OCI-LY1 (cell line): ENCODE results near the gene COQ2.
A peak's percentile ranks its signal among the peaks of the same experiment; 100 is the strongest.
"Not testable (repeated sequence)": the region's sequence is repeated elsewhere in the genome, so short reads cannot be mapped to it uniquely, and the experiment has no call there.

Source experiments
- H2AFZ ChIP-seq: fragments of 200-600 bp; sonication (generic), shearing (Covaris generic); 2 replicates; pipeline ENCODE4 v1.6.0; 2014; ENCODE audit warnings: antibody characterized with exemption, mild to moderate bottlenecking, low read length
- H3F3A ChIP-seq: fragments of 200-600 bp; sonication (generic), shearing (Covaris generic); 2 replicates; pipeline ENCODE4 v1.6.0; 2014; ENCODE audit warnings: mild to moderate bottlenecking, antibody characterized with exemption, low read length, moderate library complexity; ENCODE audit not compliant: insufficient read depth
- H3K27ac ChIP-seq: fragments of 200-600 bp; sonication (generic); 2 replicates; pipeline ENCODE4 v1.5.1; 2014; ENCODE audit warnings: low read length, mixed run types, mild to moderate bottlenecking, low read depth; ENCODE audit not compliant: poor library complexity, severe bottlenecking
- H3K27me3 ChIP-seq: fragments of 200-600 bp; sonication (generic); 2 replicates; pipeline ENCODE4 v1.6.0; 2014; ENCODE audit warnings: antibody characterized with exemption, mild to moderate bottlenecking, low read length, moderate library complexity; ENCODE audit not compliant: insufficient read depth
- H3K36me3 ChIP-seq: fragments of 200-600 bp; sonication (generic); 2 replicates; pipeline ENCODE4 v1.6.1; 2014; ENCODE audit warnings: mild to moderate bottlenecking, antibody characterized with exemption, low read length, moderate library complexity, mixed read lengths; ENCODE audit not compliant: insufficient read depth
- H3K4me1 ChIP-seq: fragments of 200-600 bp; sonication (generic); 2 replicates; pipeline ENCODE4 v1.5.1; 2014; ENCODE audit warnings: mild to moderate bottlenecking, low read length, moderate library complexity; ENCODE audit not compliant: insufficient read depth, severe bottlenecking
- H3K4me2 ChIP-seq: fragments of 200-600 bp; sonication (generic), shearing (Covaris generic); 2 replicates; pipeline ENCODE4 v1.6.1; 2014; ENCODE audit warnings: low read length
- H3K4me3 ChIP-seq: fragments of 200-600 bp; sonication (generic); 2 replicates; pipeline ENCODE4 v1.5.1; 2014; ENCODE audit warnings: low read length, low read depth, mild to moderate bottlenecking, mixed read lengths; ENCODE audit not compliant: poor library complexity, severe bottlenecking
- H3K79me2 ChIP-seq: fragments of 200-600 bp; shearing (Covaris generic); 2 replicates; pipeline ENCODE4 v1.6.1; 2016; ENCODE audit warnings: mixed run types, low read length, mixed read lengths; ENCODE audit not compliant: insufficient read depth
- H3K9ac ChIP-seq: fragments of 200-600 bp; sonication (generic), shearing (Covaris generic); 2 replicates; pipeline ENCODE4 v1.6.1; 2014; ENCODE audit warnings: mild to moderate bottlenecking, low read length, mixed read lengths
- H3K9me2 ChIP-seq: fragments of 200-600 bp; sonication (generic), shearing (Covaris generic); 2 replicates; pipeline ENCODE4 v1.6.1; 2014; ENCODE audit warnings: low read depth, mild to moderate bottlenecking, low read length, mixed read lengths
- H3K9me3 ChIP-seq: fragments of 200-600 bp; shearing (Covaris generic); 2 replicates; pipeline ENCODE4 v1.6.1; 2014; ENCODE audit warnings: low read length, mixed read lengths
- H4K20me1 ChIP-seq: fragments of 200-600 bp; sonication (generic), shearing (Covaris generic); 2 replicates; pipeline ENCODE4 v1.6.0; 2016; ENCODE audit warnings: mild to moderate bottlenecking, low read length; ENCODE audit not compliant: insufficient read depth
- CTCF ChIP-seq: fragments of 200-600 bp; sonication (generic), shearing (Covaris generic); IDR thresholded peaks from 2 replicates; pipeline ENCODE4 v1.5.1; 2017; ENCODE audit warnings: mild to moderate bottlenecking, antibody characterized with exemption, low read length, moderate library complexity, mixed read lengths
- EZH2 ChIP-seq: fragments of 200-600 bp; sonication (generic), shearing (Covaris generic); IDR thresholded peaks from 2 replicates; pipeline ENCODE4 v1.8.0; 2017; ENCODE audit warnings: borderline replicate concordance, mixed run types, mild to moderate bottlenecking, antibody characterized with exemption, low read length, moderate library complexity, mixed read lengths

COQ2 gene

DNA sequence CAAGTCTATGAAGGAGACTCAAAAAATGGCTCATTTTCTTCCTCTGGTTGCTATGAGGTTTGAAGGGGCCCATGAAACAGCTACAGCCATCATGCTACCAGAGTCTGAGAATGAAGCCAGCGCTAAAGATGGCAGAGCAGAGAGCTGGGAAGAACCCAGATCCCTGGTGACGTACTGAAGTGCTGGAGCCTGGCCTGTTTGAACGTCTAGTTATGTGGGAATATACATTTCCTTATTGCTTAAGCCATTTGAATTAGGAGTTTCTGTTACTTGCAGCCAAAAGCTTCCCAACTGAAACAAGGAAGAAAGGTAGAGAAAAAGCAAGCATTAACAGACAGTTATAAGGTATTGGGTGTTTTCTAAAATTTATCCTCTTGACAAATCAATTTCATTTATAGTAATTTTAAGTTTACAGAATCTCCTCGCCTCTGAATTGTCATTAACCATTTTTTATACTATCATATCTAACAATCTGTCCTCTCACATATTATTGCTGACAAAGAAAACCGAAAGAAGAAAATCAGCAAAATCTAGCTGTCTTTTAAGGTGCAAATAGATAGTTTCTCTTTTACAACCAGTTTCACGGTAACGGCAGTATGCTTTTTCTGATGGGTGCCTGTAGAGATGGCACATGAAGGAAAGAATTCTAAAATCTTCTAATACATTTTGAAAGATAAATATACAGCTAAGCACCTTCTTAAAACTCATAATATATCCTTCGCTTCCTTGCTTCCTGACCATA is 8.9 kb upstream of the COQ2 start:
- H3K9me2 ChIP-seq = no peaks in the 10 kb centered on the region
- H3F3A ChIP-seq = no peaks in the 10 kb centered on the region; the same call in 1 of the 2 replicates
- no peaks in the 10 kb centered on the region for H3K4me1 ChIP-seq
- no peak overlapping the region for H3K4me2 ChIP-seq
- TF ChIP-seq CTCF = no peak
- no peak overlapping the region for H2AFZ ChIP-seq
- H4K20me1 ChIP-seq = no peaks in the 10 kb centered on the region
- H3K27ac ChIP-seq = no peak overlapping the region
- no peaks in the 10 kb centered on the region for H3K9me3 ChIP-seq
- no peaks in the 10 kb centered on the region for H3K79me2 ChIP-seq
- H3K36me3 ChIP-seq = no peaks in the 10 kb centered on the region
- no peaks in the 10 kb centered on the region; the same call in 1 of the 2 replicates for H3K27me3 ChIP-seq
- H3K9ac ChIP-seq = no peak overlapping the region
- H3K4me3 ChIP-seq = no peak overlapping the region

GRCh38 chr4:83290059-83290774 is 5.6 kb upstream of the COQ2 start:
- H3K4me3 ChIP-seq, H3K9me2 ChIP-seq, H3K27me3 ChIP-seq, H3K27ac ChIP-seq, H3F3A ChIP-seq, H4K20me1 ChIP-seq, H3K79me2 ChIP-seq, H3K4me2 ChIP-seq, H3K9me3 ChIP-seq, H3K4me1 ChIP-seq, H3K9ac ChIP-seq, H3K36me3 ChIP-seq, H2AFZ ChIP-seq: not testable (repeated sequence)

GRCh38 chr4:83288381-83288780 is 3.8 kb upstream of the COQ2 start:
- not testable (repeated sequence) for H3F3A ChIP-seq, H3K79me2 ChIP-seq, H2AFZ ChIP-seq, H3K9me2 ChIP-seq, H3K4me2 ChIP-seq, H3K27me3 ChIP-seq, H4K20me1 ChIP-seq, H3K4me3 ChIP-seq, H3K27ac ChIP-seq, H3K9ac ChIP-seq, H3K9me3 ChIP-seq, H3K36me3 ChIP-seq
- H3K4me1 ChIP-seq = peaks cover 13% of the 10 kb centered on the region

GRCh38 chr4:83285055-83285407 is 433 bp upstream of the COQ2 start:
- Histone ChIP-seq H3K4me1 (peaks cover 32% of the 10 kb centered on the region), H3K9me3 (no peaks in the 10 kb centered on the region), H3K9me2 (no peaks in the 10 kb centered on the region), H3K79me2 (0 out of 2 replicates have a peak, but pooled peaks cover 2% of the 10 kb centered on the region), H3K36me3 (no peaks in the 10 kb centered on the region), H4K20me1 (no peaks in the 10 kb centered on the region), H3K4me3 (peak overlapping the region; percentile 75), H3F3A (no peaks in the 10 kb centered on the region), H3K27ac (peak overlapping the region; percentile 30), H3K27me3 (no peaks in the 10 kb centered on the region), H3K9ac (peak overlapping the region; percentile 71), H3K4me2 (peak overlapping the region; percentile 89), H2AFZ (peak overlapping the region; percentile 99)
- TF ChIP-seq EZH2 = no peak
